ENCODE data around the gene SLC35F5.
"Not testable (repeated sequence)": the region's sequence is repeated elsewhere in the genome, so short reads cannot be mapped to it uniquely, and the experiment has no call there.

The SLC35F5 gene

GRCh38 chr2:113756355-113757137, at the start of gene SLC35F5:
TSS of gene SLC35F5 (minus strand) at chr2:113756642. CDS start at chr2:113756409, 233 bp downstream.
- DNase-seq, result peak; percentile 97

GRCh38 chr2:113799375-113799774, 42.9 kb upstream of the SLC35F5 start:
- DNase-seq, result no peak

GRCh38 chr2:113797237-113797636, 40.8 kb upstream of the SLC35F5 start:
- DNase-seq, result no peak

- no peak for DNase-seq
Observed at GRCh38 chr2:113796592-113797175, 40.2 kb upstream of the SLC35F5 start.

- no peak for DNase-seq
Observed at GRCh38 chr2:113795405-113795920, 39.0 kb upstream of the SLC35F5 start.

- DNase-seq, result no peak
Observed at GRCh38 chr2:113791697-113792590, 35.5 kb upstream of the SLC35F5 start.

GRCh38 chr2:113784823-113785744, 28.6 kb upstream of the SLC35F5 start:
- no peak for DNase-seq

GRCh38 chr2:113780472-113780871, 24.0 kb upstream of the SLC35F5 start:
- no peak for DNase-seq

- no peak for DNase-seq
Observed at GRCh38 chr2:113777371-113777770, 20.9 kb upstream of the SLC35F5 start.

GRCh38 chr2:113776949-113777348, 20.5 kb upstream of the SLC35F5 start:
- DNase-seq, result no peak

- DNase-seq, result not testable (repeated sequence)
Observed at GRCh38 chr2:113774616-113775015, 18.2 kb upstream of the SLC35F5 start.

GRCh38 chr2:113770929-113771328, 14.5 kb upstream of the SLC35F5 start:
- DNase-seq, result no peak

- no peak for DNase-seq
Observed at GRCh38 chr2:113769555-113769954, 13.1 kb upstream of the SLC35F5 start.

- no peak for DNase-seq
Observed at GRCh38 chr2:113768770-113769169, 12.3 kb upstream of the SLC35F5 start.

GRCh38 chr2:113767811-113768460, 11.5 kb upstream of the SLC35F5 start:
- no peak for DNase-seq

- no peak for DNase-seq
Observed at GRCh38 chr2:113765276-113765675, 8.8 kb upstream of the SLC35F5 start.

- no peak for DNase-seq
Observed at GRCh38 chr2:113762377-113763118, 6.1 kb upstream of the SLC35F5 start.

- no peak for DNase-seq
Observed at GRCh38 chr2:113760400-113760799, 4.0 kb upstream of the SLC35F5 start.

GRCh38 chr2:113757138-113757657, 756 bp upstream of the SLC35F5 start:
- DNase-seq, result no peak

- peak; percentile 47 for DNase-seq
Observed at GRCh38 chr2:113755835-113756354, 547 bp downstream of the SLC35F5 start.

All from islet precursor cell (in vitro differentiated cells).